ENCODE results near the gene PRCP.
A peak's percentile ranks its signal among the peaks of the same experiment; 100 is the strongest.
"Not testable (repeated sequence)": the region's sequence is repeated elsewhere in the genome, so short reads cannot be mapped to it uniquely, and the experiment has no call there.

PRCP gene

GRCh38 chr11:82900277-82901164, at the start of gene PRCP:
Gene PRCP (minus strand): TSS chr11:82900430. CDS start chr11:82900402, 28 bp downstream.
- peak; percentile 95 for DNase-seq

DNA sequence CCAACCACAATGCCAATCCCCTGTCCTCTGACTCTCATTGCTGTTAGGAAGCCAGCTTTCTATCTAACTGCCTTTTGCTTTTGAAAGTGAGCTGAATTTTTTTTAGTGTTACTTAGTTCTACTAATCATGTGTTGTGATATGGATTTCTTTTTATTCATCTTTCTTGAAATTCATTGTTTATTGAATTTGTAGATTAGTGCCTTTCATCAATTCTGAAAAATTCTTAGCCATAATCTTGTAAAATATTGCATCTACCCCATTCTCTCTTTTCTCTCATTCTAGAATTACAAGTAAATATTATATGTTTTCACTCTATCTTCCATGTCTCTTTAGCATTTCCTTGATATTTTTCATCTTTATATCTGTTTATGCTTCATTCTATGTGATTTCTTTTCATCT, 49.1 kb upstream of the PRCP start:
- no peak for DNase-seq

- no peak for DNase-seq
These were observed 45.5 kb upstream of the PRCP start for GRCh38 chr11:82945682-82946081.

DNA sequence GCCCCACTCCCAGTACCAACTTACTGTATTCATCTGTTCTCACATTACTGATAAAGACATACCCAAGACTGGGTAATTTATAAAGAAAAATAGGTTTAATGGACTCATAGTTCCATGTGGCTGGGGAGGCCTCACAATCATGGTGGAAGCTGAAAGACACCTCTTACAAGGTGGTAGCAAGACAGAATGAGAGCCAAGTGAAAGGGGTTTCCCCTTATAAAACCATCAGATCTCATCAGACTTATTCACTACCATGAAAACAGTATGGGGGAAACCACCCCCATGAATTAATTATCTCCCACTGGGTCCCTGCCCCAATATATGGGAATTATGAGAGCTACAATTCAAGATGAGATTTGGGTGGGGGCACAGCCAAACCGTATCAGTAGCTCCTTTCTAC, 44.8 kb upstream of the PRCP start:
- not testable (repeated sequence) for DNase-seq

DNA sequence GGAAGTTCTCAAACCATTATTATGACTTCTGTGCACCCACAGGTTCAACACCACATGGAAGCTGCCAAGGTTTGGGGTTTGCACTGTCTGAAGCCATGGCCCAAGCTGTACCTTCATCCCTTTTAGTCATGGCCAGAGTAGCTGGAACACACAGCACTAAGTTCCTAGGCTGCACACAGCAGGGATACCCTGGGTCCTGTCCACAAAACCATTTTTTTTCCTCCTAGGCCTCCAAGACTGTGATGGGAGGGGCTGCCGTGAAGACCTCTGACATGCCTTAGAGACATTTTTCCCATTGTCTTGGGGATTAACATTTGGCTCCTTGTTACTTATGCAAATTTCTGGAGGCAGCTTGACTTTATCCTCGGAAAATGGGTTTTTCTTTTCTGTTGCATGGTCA, 44.0 kb upstream of the PRCP start:
- no peak for DNase-seq

- DNase-seq: not testable (repeated sequence)
These were observed 43.2 kb upstream of the PRCP start for GRCh38 chr11:82943430-82943829.

DNA sequence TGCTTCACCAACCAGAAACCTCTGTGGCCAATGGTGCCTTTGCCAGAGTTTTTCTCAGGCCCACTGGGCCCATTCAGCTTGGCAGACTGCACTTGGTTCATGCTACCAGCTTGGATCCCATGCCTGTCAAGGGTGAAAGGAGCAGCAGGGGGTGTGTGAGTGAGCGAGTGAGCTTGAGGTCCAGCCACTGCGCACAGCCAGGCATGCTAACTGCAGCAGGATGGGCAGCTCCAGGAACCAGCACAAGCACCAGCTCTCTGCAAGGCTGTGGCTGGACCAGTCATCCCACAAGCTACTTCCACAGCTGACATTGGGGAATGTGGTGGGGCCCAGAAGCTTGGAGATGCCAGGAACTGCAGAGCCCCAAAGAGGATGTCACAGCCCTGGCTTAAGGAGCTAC, 42.1 kb upstream of the PRCP start:
- DNase-seq: no peak

DNA sequence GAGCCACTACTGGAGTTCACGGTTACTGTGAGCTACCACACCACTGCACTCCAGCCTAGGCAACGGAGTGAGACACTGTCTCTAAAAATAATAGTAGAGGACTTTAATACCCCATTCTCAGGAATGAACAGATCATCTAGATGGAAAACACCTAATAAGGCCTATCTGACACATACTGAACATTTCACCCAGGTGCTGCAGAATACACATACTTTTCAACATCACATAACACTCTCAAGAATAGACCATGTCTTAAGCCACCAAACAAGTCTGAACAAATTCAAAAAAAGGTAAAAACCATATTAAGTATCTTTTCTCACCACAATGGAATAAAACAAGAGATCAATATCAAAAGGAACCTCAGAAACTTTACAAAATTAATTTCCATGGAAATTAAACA, 39.2 kb upstream of the PRCP start:
- DNase-seq: no peak

DNA sequence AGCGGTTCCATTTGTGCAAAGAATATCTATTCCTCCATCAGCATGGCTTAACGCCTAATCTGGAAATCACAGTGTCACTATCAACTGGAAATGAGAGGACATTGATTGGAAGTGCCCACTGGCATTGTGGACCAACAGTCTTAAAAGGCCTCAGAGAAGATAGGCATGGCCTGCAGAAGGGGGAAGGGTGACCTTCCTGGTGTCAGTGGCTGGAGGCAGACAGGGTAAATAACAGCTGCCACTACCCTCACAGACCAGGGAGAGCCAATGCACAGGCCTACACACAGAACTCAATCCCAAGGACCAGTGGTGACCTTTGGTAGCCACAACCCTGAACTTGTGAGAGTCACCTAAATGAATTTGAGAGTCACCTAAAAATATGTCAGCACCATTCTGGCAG, 37.3 kb upstream of the PRCP start:
- no peak for DNase-seq

DNA sequence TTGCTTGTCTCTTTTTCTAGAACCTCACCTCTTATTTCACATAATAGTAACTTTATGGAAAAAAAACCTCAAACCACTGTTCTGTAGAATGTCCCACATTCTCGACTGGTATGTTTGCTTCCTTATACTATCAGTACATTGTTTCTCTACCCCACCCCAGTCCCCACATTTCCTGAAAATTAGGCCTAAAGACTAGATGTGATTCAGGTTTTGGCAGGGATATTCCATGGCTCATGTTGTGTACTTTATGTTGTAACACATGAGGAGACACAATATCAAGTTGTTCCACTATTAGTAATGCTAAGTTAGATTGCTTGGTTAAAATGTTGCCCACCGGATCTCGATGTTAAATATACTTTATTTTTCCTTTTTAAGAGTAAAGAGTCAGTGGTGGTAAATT, 36.0 kb upstream of the PRCP start:
- no peak for DNase-seq

DNA sequence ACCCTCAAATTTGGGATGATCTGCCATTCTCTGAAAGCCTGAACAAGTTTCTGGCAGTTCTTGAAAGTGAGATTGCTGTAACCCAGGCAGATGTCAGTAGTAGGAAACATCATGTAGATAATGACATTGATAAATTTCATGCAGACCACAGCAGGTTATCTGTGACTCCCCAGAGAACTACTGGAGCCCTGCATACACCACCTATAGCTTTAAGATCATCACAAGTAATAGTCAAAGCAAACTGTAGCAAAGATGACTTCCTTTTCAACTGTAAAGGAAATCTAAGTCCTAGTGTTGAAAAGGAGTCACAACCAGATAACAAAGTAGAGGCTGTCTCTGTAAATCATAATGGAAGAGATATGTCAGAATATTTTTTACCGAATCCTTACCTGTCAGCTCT, 32.3 kb upstream of the PRCP start:
- no peak for DNase-seq

DNA sequence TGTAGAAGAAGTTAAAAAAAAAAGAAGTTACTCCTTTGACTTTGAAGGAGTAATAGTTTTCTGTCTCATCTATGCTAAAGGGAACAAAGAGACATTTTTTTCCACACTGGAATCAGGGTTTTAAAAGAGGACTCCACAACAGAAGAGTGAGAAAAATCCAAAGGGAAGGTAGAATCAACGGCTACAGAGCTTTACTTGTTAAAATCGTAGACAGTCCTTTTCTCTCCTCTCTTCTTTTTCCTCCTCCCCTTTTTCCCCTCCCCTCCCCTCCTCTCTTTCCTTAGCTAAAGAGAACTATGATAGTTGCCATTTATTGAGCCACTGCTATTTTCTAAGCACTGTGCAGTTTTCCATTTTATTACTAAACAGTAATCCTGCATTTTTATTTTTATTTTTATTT, 30.5 kb upstream of the PRCP start:
- no peak for DNase-seq

- DNase-seq: no peak
These were observed 30.0 kb upstream of the PRCP start for GRCh38 chr11:82930229-82930628.

GRCh38 chr11:82929121-82929520, 28.9 kb upstream of the PRCP start:
- no peak for DNase-seq

- peak; percentile 41 for DNase-seq
These were observed 27.1 kb upstream of the PRCP start for GRCh38 chr11:82927264-82927880.

DNA sequence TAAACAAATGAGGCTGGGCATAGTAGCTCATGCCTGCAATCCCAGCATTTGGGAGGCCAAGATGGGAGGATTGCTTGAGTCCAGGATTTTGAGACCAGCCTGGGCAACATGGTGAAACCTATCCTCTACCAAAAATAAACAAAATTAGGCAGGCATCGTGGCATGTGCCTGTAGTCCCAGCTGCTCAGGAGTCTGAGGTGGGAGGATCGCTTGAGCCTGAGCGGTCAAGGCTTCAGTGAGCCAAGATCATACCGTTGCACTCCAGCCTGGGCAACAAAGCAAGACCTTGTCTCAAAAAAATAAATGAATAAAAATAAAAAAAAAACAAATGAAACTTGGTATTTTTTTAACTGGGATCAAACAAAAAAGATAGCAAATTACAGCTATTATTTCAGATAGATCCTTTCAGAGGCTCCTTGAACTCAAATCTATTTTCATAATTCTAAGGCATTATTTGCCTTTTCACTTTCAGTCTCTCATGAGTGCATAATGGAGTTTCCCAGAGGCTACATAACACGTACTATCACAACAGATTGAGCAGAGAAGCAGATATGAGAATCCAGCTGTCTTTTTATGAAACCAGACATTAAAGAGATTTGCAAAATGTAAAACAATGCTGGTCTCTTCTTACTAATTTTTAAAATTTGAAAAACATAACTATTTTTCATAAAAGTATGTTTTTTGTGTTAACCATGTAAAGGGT, 24.4 kb upstream of the PRCP start:
- DNase-seq: no peak

DNA sequence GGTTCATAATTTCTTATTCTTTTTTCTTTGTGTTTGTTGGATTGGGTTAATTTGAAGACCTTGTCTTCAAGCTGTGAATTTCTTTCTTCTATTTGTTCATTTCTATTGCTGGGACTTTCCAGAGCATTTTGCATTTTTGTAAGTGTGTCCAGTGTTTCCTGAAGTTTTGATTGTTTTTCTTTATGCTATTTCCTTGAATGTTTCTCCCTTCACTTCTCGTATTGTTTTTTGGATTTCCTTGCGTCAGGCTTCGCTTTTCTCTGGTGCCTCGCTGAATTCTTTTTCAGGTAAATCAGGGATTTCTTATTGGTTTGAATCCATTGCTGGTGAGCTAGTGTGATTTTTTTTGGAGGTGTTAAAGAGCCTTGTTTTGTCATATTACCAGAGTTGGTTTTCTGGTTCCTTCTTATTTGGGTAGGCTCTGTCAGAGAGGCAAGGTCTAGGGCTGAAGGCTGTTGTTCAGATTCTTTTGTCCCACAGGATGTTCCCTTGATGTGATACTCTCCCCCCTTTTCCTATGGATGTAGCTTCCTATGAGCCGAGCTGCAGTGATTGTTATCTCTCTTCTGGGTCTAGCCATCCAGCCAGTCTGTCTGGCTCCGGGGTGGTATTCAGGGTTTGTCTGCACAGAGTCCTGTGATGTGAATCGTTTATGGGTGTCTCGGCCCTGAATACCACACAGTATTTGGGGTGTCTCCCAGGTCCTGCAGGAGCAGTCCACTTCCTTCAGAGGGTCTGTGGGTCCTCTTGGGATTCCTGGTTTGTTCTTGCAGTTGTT, 22.4 kb upstream of the PRCP start:
- DNase-seq: not testable (repeated sequence)

- not testable (repeated sequence) for DNase-seq
These were observed 20.0 kb upstream of the PRCP start for GRCh38 chr11:82920227-82920626.

DNA sequence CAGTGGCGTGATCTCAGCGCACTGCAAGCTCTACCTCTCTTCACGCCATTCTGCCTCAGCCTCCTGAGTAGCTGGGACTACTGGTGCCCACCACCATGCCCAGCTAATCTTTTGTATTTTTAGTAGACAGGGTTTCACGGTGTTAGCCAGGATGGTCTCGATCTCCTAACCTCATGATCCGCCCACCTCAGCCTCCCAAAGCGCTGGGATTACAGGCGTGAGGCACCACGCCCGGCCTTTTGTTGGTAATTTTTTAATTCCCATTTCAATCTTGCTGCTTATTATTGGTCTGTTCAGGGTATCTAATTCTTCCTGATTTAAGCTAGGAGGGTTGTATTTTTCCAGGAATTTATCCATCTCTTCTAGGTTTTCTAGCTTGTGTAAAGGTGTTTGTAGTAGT, 19.6 kb upstream of the PRCP start:
- DNase-seq: not testable (repeated sequence)

DNA sequence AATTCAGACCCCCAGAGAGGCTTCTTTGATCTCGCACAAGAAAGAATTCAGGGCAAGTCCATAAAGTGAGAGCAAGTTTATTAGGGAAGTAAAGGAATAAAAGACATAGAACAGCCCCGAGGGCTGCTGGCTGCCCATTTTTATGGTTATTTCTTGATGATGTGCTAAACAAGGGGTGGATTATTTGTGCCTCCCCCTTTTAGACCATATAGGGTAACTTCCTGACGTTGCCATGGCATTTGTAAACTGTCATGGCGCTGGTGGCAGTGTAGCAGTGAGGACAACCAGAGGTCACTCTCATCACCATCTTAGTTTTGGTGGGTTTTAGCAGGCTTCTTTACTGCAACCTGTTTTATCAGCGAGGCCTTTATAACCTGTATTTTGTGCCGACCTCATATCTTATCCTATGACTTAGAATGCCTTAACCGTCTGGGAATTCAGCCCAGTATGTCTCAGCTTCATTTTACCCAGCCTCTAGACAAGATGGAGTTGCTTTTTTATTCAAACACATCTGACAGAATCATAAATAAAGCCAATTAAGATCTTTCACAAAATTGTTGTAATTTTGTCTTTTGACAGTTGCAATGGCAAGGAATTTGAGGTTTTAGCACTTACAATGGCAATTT, 8.9 kb upstream of the PRCP start:
- no peak for DNase-seq

GRCh38 chr11:82908311-82908710, 8.1 kb upstream of the PRCP start:
- DNase-seq: no peak

GRCh38 chr11:82907371-82907770, 7.1 kb upstream of the PRCP start:
- no peak for DNase-seq

GRCh38 chr11:82906931-82907330, 6.7 kb upstream of the PRCP start:
- no peak for DNase-seq
